A549 (cell line): ENCODE data around the gene NLK. TPM values are rescaled to one million over a fixed set of nuclear protein-coding genes. Genes with fewer than 3 reads are reported as not detected.
"Not testable (repeated sequence)": the region's sequence is repeated elsewhere in the genome, so short reads cannot be mapped to it uniquely, and the experiment has no call there.

Source experiments
- ATAC-seq, 2 experiments: fragments of 200-7000 bp in 1 of 2; fragments of >200 bp in 1 of 2; cut with Nextera tagmentation in 1 of 2; cut with Tn5 transposase in 1 of 2; 3 replicates each; pipeline versions ENCODE4 v1.8.0 to v1.9.1; 2018 to 2020; ENCODE audit warnings: mild to moderate bottlenecking in 1 of 2, moderate library complexity in 1 of 2
- CTCF ChIA-PET: fragments of 300-600 bp; sonication (Branson Sonifier 250); formaldehyde crosslinking; extraction: SDS; loops from one replicate; lab custom pipeline; 2021; ENCODE audit warnings: antibody characterized with exemption, inconsistent platforms; lab: Yijun Ruan, JAX
- POLR2A ChIA-PET: fragments of 350-600 bp; formaldehyde crosslinking; extraction: SDS; loops from one replicate; lab custom pipeline; 2021; ENCODE audit warnings: antibody characterized with exemption, inconsistent platforms; lab: Yijun Ruan, JAX
- DNase-seq, 2 experiments: peaks; one replicate each; pipeline versions ENCODE4 v3.0.0 to v3.0.0-alpha.2; 2011 to 2016; ENCODE audit warnings: low read depth in 1 of 2, low spot score in 1 of 2
- FAIRE-seq: peaks from 2 replicates; lab custom pipeline; 2011; peaks lifted over from hg19 to GRCh38; lab: Jason Lieb, UNC
- H3K27ac ChIP-seq, 2 experiments: fragments of >200 bp; sonication (Bioruptor Twin); formaldehyde crosslinking; 3 replicates each; pipeline ENCODE4 v1.5.1; 2016 to 2017
- H3K4me1 ChIP-seq: fragments of >200 bp; sonication (Bioruptor Twin); formaldehyde crosslinking; 3 replicates; pipeline ENCODE4 v1.6.1; 2016
- H3K4me2 ChIP-seq: fragments of >200 bp; sonication (Bioruptor Twin); formaldehyde crosslinking; 3 replicates; pipeline ENCODE4 v1.6.1; 2016
- H3K4me3 ChIP-seq: fragments of >200 bp; sonication (Bioruptor Twin); formaldehyde crosslinking; 3 replicates; pipeline ENCODE4 v1.5.1; 2016
- H3K9me3 ChIP-seq: fragments of >200 bp; sonication (Bioruptor Twin); formaldehyde crosslinking; 3 replicates; pipeline ENCODE4 v1.6.1; 2016
- CHD2 ChIP-seq: fragments of 150-350 bp; IDR thresholded peaks from 2 replicates; pipeline ENCODE4 v1.6.1; 2014; ENCODE audit warnings: low read length; ENCODE audit not compliant: partially characterized antibody
- CHD4 ChIP-seq: fragments of 200-600 bp; sonication (generic); IDR thresholded peaks from 2 replicates; pipeline ENCODE4 v1.6.1; 2016; ENCODE audit warnings: antibody characterized with exemption, mild to moderate bottlenecking, borderline replicate concordance
- CTCF ChIP-seq: fragments of >200 bp; sonication (Bioruptor Twin); formaldehyde crosslinking; IDR thresholded peaks from 3 replicates; pipeline ENCODE4 v1.5.1; 2016
- EHF ChIP-seq: fragments of 250-450 bp; sonication (Bioruptor Pico); IDR thresholded peaks from 2 replicates; pipeline ENCODE4 v1.5.0; 2020; ENCODE audit warnings: mild to moderate bottlenecking
- EHMT2 ChIP-seq: fragments of 200-600 bp; sonication (generic); IDR thresholded peaks from 2 replicates; pipeline ENCODE4 v1.6.1; 2016; ENCODE audit warnings: antibody characterized with exemption, low read depth, mild to moderate bottlenecking, moderate library complexity
- ESRRA ChIP-seq: fragments of 150-350 bp; IDR thresholded peaks from 2 replicates; pipeline ENCODE4 v1.6.1; 2014; ENCODE audit warnings: mild to moderate bottlenecking, low read length, borderline replicate concordance
- HOXA7 ChIP-seq: fragments of 250-450 bp; sonication (Bioruptor Pico); IDR thresholded peaks from 2 replicates; pipeline ENCODE4 v1.5.0; 2020; ENCODE audit warnings: mild to moderate bottlenecking, moderate library complexity
- MYC ChIP-seq: IDR thresholded peaks from 2 replicates; pipeline ENCODE4 v1.6.1; 2012; ENCODE audit warnings: mild to moderate bottlenecking, inconsistent platforms, low read length, improper control_type of control experiment, borderline replicate concordance
- NR3C1 ChIP-seq: fragments of >200 bp; sonication (Bioruptor Twin); formaldehyde crosslinking; IDR thresholded peaks from 3 replicates; pipeline ENCODE4 v1.6.1; 2017
- RAD21 ChIP-seq, 2 experiments: fragments of >200 bp in 1 of 2; sonication (Bioruptor Twin) in 1 of 2; formaldehyde crosslinking in 1 of 2; IDR thresholded peaks in 1 of 2; conservative IDR thresholded peaks in 1 of 2; 2 replicates in 1 of 2; 3 replicates in 1 of 2; pipeline ENCODE4 v1.6.1; 2012 to 2018; ENCODE audit warnings: inconsistent platforms in 1 of 2
- WGBS: methylation state at CpG from one replicate; pipeline ENCODE4 v1.1.6; 2017; ENCODE audit errors: missing lambda C conversion rate; 5-methylcytosine and 5-hydroxymethylcytosine counted together
- polyA plus RNA-seq, 4 experiments: library from polyadenylated mRNA; depleted of rRNA in 3 of 4; stranded (reverse); fragments of >200 nt; fragmentation: RNase III in 1 of 4; extraction: RNeasy Plus Mini Kit Qiagen cat#74134 plus additional on column Dnase treatment in 1 of 4; gene quantifications; 2 replicates in 3 of 4; 3 replicates in 1 of 4; pipeline ENCODE4 v1.2.3, GENCODE V29; 2011 to 2017
- TF ChIP-seq, protein P1 (sequence below): IDR thresholded peaks from 2 replicates; pipeline ENCODE4 v1.6.1; 2012
- TF ChIP-seq, protein P2 (sequence below): fragments of 150-350 bp; IDR thresholded peaks from 2 replicates; pipeline ENCODE4 v1.6.1; 2014; ENCODE audit warnings: low read depth, mild to moderate bottlenecking, low read length

NLK gene
- polyA plus RNA-seq, 2 of the 4 experiments (the other 2 are of a cell fraction): 11.8 to 26.5 TPM

DNA sequence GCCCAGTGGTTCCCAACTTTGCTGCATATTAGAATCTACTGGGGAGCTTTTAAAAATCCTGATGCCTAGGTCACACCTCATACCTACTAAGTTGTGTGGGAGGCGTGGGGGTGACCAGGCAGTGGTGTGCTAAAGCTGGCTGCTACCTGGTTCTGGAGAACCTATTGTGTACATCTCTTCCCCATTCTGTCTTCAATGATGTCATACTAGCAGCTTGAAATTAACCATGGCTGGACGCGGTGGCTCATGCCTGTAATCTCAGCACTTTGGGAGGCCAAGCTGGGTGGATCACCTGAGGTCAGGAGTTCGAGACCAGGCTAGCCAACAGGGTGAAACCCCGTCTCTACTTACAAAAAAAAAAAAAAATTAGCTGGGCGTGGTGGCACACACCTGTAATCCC lies 11.3 kb upstream of the NLK start:
- ChIA-PET CTCF (interaction anchor here (0.9 to 2.2 kb wide), 4 partner anchors 9 to 34 kb away, joined by 3 to 7 read pairs (median 4); no protein-coding TSS in a partner anchor), POLR2A (interaction anchor here (0.6 kb wide), 1 partner anchor 10 kb away, joined by 3 read pairs; no protein-coding TSS in a partner anchor)
- Histone ChIP-seq H3K4me1 (peaks cover 5% of the 10 kb centered on the region; the same call in 1 of the 3 replicates), H3K9me3 (no peaks in the 10 kb centered on the region), H3K4me3 (no peak overlapping the region), H3K4me2 (no peak overlapping the region), H3K27ac (no peak overlapping the region)
- FAIRE-seq (no peak), DNase-seq (no peak), ATAC-seq (no peak)
- WGBS: 61% methylated on average over 6 of the region's 6 CpGs
- no peak for TF ChIP-seq RAD21 (conservative IDR thresholded peaks at IDR 0.05 in 1 of 2, IDR thresholded peaks at IDR 0.05 in 1 of 2)
- TF ChIP-seq HOXA7 (CRISPR knock-in tag): no peak
- TF ChIP-seq, protein P1, sequence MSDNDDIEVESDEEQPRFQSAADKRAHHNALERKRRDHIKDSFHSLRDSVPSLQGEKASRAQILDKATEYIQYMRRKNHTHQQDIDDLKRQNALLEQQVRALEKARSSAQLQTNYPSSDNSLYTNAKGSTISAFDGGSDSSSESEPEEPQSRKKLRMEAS: no peak

- Histone ChIP-seq H3K4me2 (0 out of 3 replicates have a peak overlapping the region, but pooled peaks have one; percentile 8), H3K27ac (peak overlapping the region in 1 of 2 experiments; percentile 15; a peak in 2 of 6 replicates), H3K4me1 (peaks cover 5% of the 10 kb centered on the region; the same call in 1 of the 3 replicates), H3K9me3 (no peaks in the 10 kb centered on the region), H3K4me3 (no peak overlapping the region)
- TF ChIP-seq CTCF (no peak), ESRRA (no peak), EHMT2 (no peak)
- TF ChIP-seq, protein P2, sequence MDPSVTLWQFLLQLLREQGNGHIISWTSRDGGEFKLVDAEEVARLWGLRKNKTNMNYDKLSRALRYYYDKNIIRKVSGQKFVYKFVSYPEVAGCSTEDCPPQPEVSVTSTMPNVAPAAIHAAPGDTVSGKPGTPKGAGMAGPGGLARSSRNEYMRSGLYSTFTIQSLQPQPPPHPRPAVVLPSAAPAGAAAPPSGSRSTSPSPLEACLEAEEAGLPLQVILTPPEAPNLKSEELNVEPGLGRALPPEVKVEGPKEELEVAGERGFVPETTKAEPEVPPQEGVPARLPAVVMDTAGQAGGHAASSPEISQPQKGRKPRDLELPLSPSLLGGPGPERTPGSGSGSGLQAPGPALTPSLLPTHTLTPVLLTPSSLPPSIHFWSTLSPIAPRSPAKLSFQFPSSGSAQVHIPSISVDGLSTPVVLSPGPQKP: no peak
- ChIA-PET POLR2A (no interaction called here), CTCF (interaction anchor here (0.6 kb wide), 1 partner anchor 81 kb away, joined by 4 read pairs; no protein-coding TSS in a partner anchor)
- DNase-seq: peak in 1 of 2 experiments; percentile 22
- 52% methylated on average over 8 of the region's 8 CpGs for WGBS
- ATAC-seq: peak; percentile 52 to 64; a peak in 5 of 6 replicates
- FAIRE-seq: no peak
These were observed 8.3 kb upstream of the NLK start for GRCh38 chr17:28033972-28034714.

GRCh38 chr17:28035452-28035851 lies 7.0 kb upstream of the NLK start:
- H3K9me3 ChIP-seq, H3K4me3 ChIP-seq, CTCF ChIA-PET, H3K27ac ChIP-seq, DNase-seq, POLR2A ChIA-PET, FAIRE-seq, H3K4me2 ChIP-seq, H3K4me1 ChIP-seq, ATAC-seq: not testable (repeated sequence)
- WGBS: 67% methylated on average over 4 of the region's 4 CpGs

- H3K4me3 ChIP-seq, FAIRE-seq, H3K4me1 ChIP-seq, CTCF ChIA-PET, H3K27ac ChIP-seq, H3K9me3 ChIP-seq, POLR2A ChIA-PET, H3K4me2 ChIP-seq, DNase-seq, ATAC-seq: not testable (repeated sequence)
- 60% methylated on average over 2 of the region's 2 CpGs for WGBS
These were observed 6.6 kb upstream of the NLK start for GRCh38 chr17:28035884-28036283.

- CTCF ChIA-PET: interaction anchor here (0.6 to 1.2 kb wide), 4 partner anchors 32 to 279 kb away, joined by 3 to 7 read pairs (median 4); no protein-coding TSS in a partner anchor
- 3% methylated on average over 1 of the region's 1 CpG for WGBS
- no peak for FAIRE-seq
These were observed 3.7 kb upstream of the NLK start for GRCh38 chr17:28038802-28039201.

More at GRCh38 chr17:28038802-28039201, 3.7 kb upstream of the NLK start:
- TF ChIP-seq CHD2 (no peak), MYC (no peak), CHD4 (no peak), NR3C1 (no peak), EHF (no peak)
- no peak overlapping the region for H3K4me3 ChIP-seq
- H3K27ac ChIP-seq: no peak overlapping the region
- no peak overlapping the region for H3K4me2 ChIP-seq
- POLR2A ChIA-PET: no interaction called here
- peaks cover 20% of the 10 kb centered on the region for H3K4me1 ChIP-seq
- no peak for DNase-seq
- ATAC-seq: no peak
- H3K9me3 ChIP-seq: no peaks in the 10 kb centered on the region
